GM19395 (cell line): ENCODE measurements around the gene FGF19.

Source experiments
- ATAC-seq: cut with Tn5 transposase; IDR thresholded peaks from one replicate; pipeline ENCODE4 v1.9.1; 2021; ENCODE audit warnings: mild to moderate bottlenecking, moderate library complexity; ENCODE audit not compliant: unreplicated experiment

FGF19 gene

GRCh38 chr11:69718912-69719311 is 15.1 kb upstream of the FGF19 start:
- no peak for ATAC-seq

- no peak for ATAC-seq
Measured at GRCh38 chr11:69718147-69718546, 14.3 kb upstream of the FGF19 start.

- ATAC-seq: no peak
Measured at GRCh38 chr11:69716891-69717747, 13.3 kb upstream of the FGF19 start.

GRCh38 chr11:69716099-69716498 is 12.3 kb upstream of the FGF19 start:
- no peak for ATAC-seq

- ATAC-seq: no peak
Measured at GRCh38 chr11:69715446-69715845, 11.6 kb upstream of the FGF19 start.

GRCh38 chr11:69711822-69712801 is 8.3 kb upstream of the FGF19 start:
- ATAC-seq: no peak

GRCh38 chr11:69708736-69709401 is 5.0 kb upstream of the FGF19 start:
- ATAC-seq: no peak

- no peak for ATAC-seq
Measured at GRCh38 chr11:69707176-69707575, 3.4 kb upstream of the FGF19 start.

GRCh38 chr11:69705901-69706787 is 2.3 kb upstream of the FGF19 start:
- no peak for ATAC-seq

GRCh38 chr11:69705351-69705811 is 1.6 kb upstream of the FGF19 start:
- no peak for ATAC-seq

- no peak for ATAC-seq
Measured at GRCh38 chr11:69704508-69705253, 859 bp upstream of the FGF19 start.

GRCh38 chr11:69703453-69703767 is 412 bp downstream of the FGF19 start:
- ATAC-seq: no peak

GRCh38 chr11:69702769-69703452 is 911 bp downstream of the FGF19 start:
- ATAC-seq: no peak

GRCh38 chr11:69702239-69702691 is 1.6 kb downstream of the FGF19 start:
- ATAC-seq: no peak

GRCh38 chr11:69700278-69701140 is 3.3 kb downstream of the FGF19 start:
- no peak for ATAC-seq

- ATAC-seq: no peak
Measured at GRCh38 chr11:69699213-69699612, 4.6 kb downstream of the FGF19 start.

GRCh38 chr11:69698362-69698761 is 5.5 kb downstream of the FGF19 start:
- no peak for ATAC-seq

- ATAC-seq: no peak
Measured at GRCh38 chr11:69697861-69698260, 6.0 kb downstream of the FGF19 start.
